Measurements from ENCODE around the gene HNRNPDL. TPM values are rescaled to one million over a fixed set of nuclear protein-coding genes. Genes with fewer than 3 reads are reported as not detected.

HNRNPDL gene
- total and polyA plus RNA-seq, 2 of the 4 experiments (the other 2 are of a cell fraction) = 52.9 to 276 TPM

DNA sequence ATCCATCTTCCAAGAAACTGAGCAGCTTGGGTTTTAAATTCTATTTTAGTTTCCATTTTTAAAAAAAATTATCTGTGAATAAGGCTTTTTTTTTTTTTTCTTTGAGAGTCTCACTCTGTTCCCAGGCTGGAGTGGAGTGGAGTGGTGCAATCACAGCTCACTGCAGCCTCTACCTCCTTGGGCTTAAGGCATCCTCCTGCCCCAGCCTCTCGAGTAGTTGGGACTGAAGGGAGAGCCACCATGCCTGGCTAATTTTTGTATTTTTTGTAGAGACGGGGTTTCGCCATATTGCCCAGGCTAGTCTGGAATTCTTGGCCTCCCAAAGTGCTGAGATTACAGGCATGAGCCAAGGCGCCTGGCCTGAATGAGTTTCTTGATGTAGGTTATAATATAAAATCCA, 1.6 kb upstream of the HNRNPDL start:
- no peak overlapping the region for H3K4me2 ChIP-seq (ENCODE audit: low read depth, low read length)
- in situ Hi-C loops (cut with MboI; ENCODE audit: low sequenced_read_pairs) (loop anchor here (25.0 kb wide), 1 partner anchor 605 kb away; the partner anchor contains the start of gene COPS4), dilution Hi-C loops (cut with HindIII; ENCODE audit: low sequenced_read_pairs, unreplicated experiment) (no loop called here), intact Hi-C loops (cut with micrococcal nuclease) (no loop called here)
- no peaks in the 10 kb centered on the region for H3K9me3 ChIP-seq (ENCODE audit: control insufficient read depth, insufficient read depth, low read length)
- no peak for ATAC-seq (ENCODE audit: low read depth)
- no peak overlapping the region for H3K14ac ChIP-seq (replicated peaks; ENCODE audit: low read depth, low read length)
- no peak overlapping the region for H4K91ac ChIP-seq (ENCODE audit: insufficient read depth, low read depth, low read length)
- H3K27ac ChIP-seq (ENCODE audit: insufficient read depth, low read length) = no peak overlapping the region
- H2AK5ac ChIP-seq (ENCODE audit: low read depth, low read length) = no peak overlapping the region
- H3K27me3 ChIP-seq (ENCODE audit: control insufficient read depth, insufficient read depth, low read length) = no peaks in the 10 kb centered on the region
- H2AFZ ChIP-seq (replicated peaks; ENCODE audit: low read length, poor library complexity) = no peak overlapping the region
- no peak overlapping the region for H3K9ac ChIP-seq (ENCODE audit: low read depth, low read length)
- POLR2A ChIA-PET (ENCODE audit: unreplicated experiment) = no interaction called here
- no peak overlapping the region for H2AK9ac ChIP-seq (replicated peaks; ENCODE audit: low read depth, low read length, poor library complexity)
- no peak overlapping the region for H3K56ac ChIP-seq (ENCODE audit: extremely low read depth, insufficient read depth, low read length)
- H2BK15ac ChIP-seq (ENCODE audit: low read depth, low read length) = no peak overlapping the region
- no TSS peak for BruUV-seq (replicated peaks)
- no peak overlapping the region for H4K5ac ChIP-seq (ENCODE audit: low read depth, low read length)
- DNase-seq = no peak
- H4K8ac ChIP-seq (ENCODE audit: low read depth in 2 of 2, low read length in 2 of 2) = no peak overlapping the region
- H3K18ac ChIP-seq (ENCODE audit: low read depth, low read length) = no peak overlapping the region
- peaks cover 5% of the 10 kb centered on the region for H3K36me3 ChIP-seq (ENCODE audit: control insufficient read depth, insufficient read depth, low read length)
- peaks cover 43% of the 10 kb centered on the region for H4K20me1 ChIP-seq (ENCODE audit: insufficient read depth, low read length)
- H2BK20ac ChIP-seq (ENCODE audit: low read depth, low read length) = no peak overlapping the region
- TF ChIP-seq CHD1 (IDR thresholded peaks at IDR 0.05; ENCODE audit: low read depth, low read length) = no peak
- TF ChIP-seq POLR2A (IDR thresholded peaks at IDR 0.05; ENCODE audit: low read depth, low read length) = no peak
- TF ChIP-seq, protein P1, sequence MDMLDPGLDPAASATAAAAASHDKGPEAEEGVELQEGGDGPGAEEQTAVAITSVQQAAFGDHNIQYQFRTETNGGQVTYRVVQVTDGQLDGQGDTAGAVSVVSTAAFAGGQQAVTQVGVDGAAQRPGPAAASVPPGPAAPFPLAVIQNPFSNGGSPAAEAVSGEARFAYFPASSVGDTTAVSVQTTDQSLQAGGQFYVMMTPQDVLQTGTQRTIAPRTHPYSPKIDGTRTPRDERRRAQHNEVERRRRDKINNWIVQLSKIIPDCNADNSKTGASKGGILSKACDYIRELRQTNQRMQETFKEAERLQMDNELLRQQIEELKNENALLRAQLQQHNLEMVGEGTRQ (IDR thresholded peaks at IDR 0.05; ENCODE audit: low read depth, low read length) = no peak
- TF ChIP-seq BHLHE40 (IDR thresholded peaks at IDR 0.05; ENCODE audit: low read depth, low read length) = no peak
- no CpG with 5 or more reads among the region's 4 CpGs for WGBS, 2 experiments (ENCODE audit: extremely low coverage in 2 of 2, insufficient read length in 1 of 2)
- CTCF ChIA-PET = interaction anchor here (0.6 kb wide), 1 partner anchor 366 kb away, joined by 3 read pairs; no protein-coding TSS in a partner anchor
- H3K4me3 ChIP-seq (ENCODE audit: insufficient read depth, low read depth, low read length) = no peak overlapping the region
- peaks cover 32 to 66% of the 10 kb centered on the region in 2 experiments for H3K79me1 ChIP-seq (ENCODE audit: low read depth in 1 of 2, low read length in 2 of 2)
- no peak overlapping the region for H3K23ac ChIP-seq (ENCODE audit: low read depth, low read length)
- no peaks in the 10 kb centered on the region for H3K4me1 ChIP-seq (ENCODE audit: control insufficient read depth, insufficient read depth, low read length)
- peaks cover 6% of the 10 kb centered on the region for H3K9me1 ChIP-seq (ENCODE audit: insufficient read depth, low read length)
- no peak overlapping the region for H3K4ac ChIP-seq (ENCODE audit: low read depth, low read length)
- H2BK5ac ChIP-seq (ENCODE audit: low read depth, low read length, poor library complexity, severe bottlenecking) = no peak overlapping the region
- H2BK120ac ChIP-seq (ENCODE audit: low read depth, low read length) = no peak overlapping the region

All from IMR-90 (cell line).